BLaER1 (cell line): Measurements from ENCODE around the gene CFAP410.
A peak's percentile ranks its signal among the peaks of the same experiment; 100 is the strongest.

ENCODE experiments used
- H3K27ac ChIP-seq: shearing (Covaris generic); formaldehyde crosslinking; 2 replicates; pipeline ENCODE4 v1.8.1; 2022
- H3K27me3 ChIP-seq: shearing (Covaris generic); formaldehyde crosslinking; 2 replicates; pipeline ENCODE4 v1.8.1; 2022
- H3K36me3 ChIP-seq: shearing (Covaris generic); formaldehyde crosslinking; 2 replicates; pipeline ENCODE4 v1.8.1; 2022
- H3K4me1 ChIP-seq: shearing (Covaris generic); formaldehyde crosslinking; 2 replicates; pipeline ENCODE4 v1.8.1; 2022
- H3K4me2 ChIP-seq: shearing (Covaris generic); formaldehyde crosslinking; 2 replicates; pipeline ENCODE4 v1.8.1; 2022
- H3K4me3 ChIP-seq: shearing (Covaris generic); formaldehyde crosslinking; 2 replicates; pipeline ENCODE4 v1.8.1; 2022
- H3K9ac ChIP-seq: shearing (Covaris generic); formaldehyde crosslinking; 2 replicates; pipeline ENCODE4 v1.8.1; 2022
- H3K9me3 ChIP-seq: shearing (Covaris generic); formaldehyde crosslinking; 2 replicates; pipeline ENCODE4 v1.8.1; 2022
- H4K20me1 ChIP-seq: shearing (Covaris generic); formaldehyde crosslinking; 2 replicates; pipeline ENCODE4 v1.8.1; 2022
- Cebpa-rat ChIP-seq: shearing (Covaris generic); IDR thresholded peaks from 2 replicates; pipeline ENCODE4 v1.8.1; 2022

CFAP410 gene

GRCh38 chr21:44301961-44302406 is 37.2 kb downstream of the CFAP410 start:
- Histone ChIP-seq H4K20me1 (peaks cover 66% of the 10 kb centered on the region), H3K4me1 (peaks cover 88% of the 10 kb centered on the region), H3K4me3 (peak overlapping the region; percentile 84), H3K27me3 (no peaks in the 10 kb centered on the region), H3K4me2 (peak overlapping the region; percentile 99), H3K36me3 (peaks cover 18% of the 10 kb centered on the region), H3K9ac (peak overlapping the region; percentile 89), H3K9me3 (no peaks in the 10 kb centered on the region), H3K27ac (peak overlapping the region; percentile 95)
- no peak for TF ChIP-seq Cebpa-rat

- Histone ChIP-seq H3K4me2 (peak overlapping the region; percentile 99), H3K27ac (peak overlapping the region; percentile 95), H3K9ac (peak overlapping the region; percentile 89), H3K4me3 (peak overlapping the region; percentile 84), H3K4me1 (peaks cover 88% of the 10 kb centered on the region), H3K9me3 (no peaks in the 10 kb centered on the region), H3K27me3 (no peaks in the 10 kb centered on the region), H4K20me1 (peaks cover 57% of the 10 kb centered on the region), H3K36me3 (peaks cover 10% of the 10 kb centered on the region)
- no peak for TF ChIP-seq Cebpa-rat
These were observed 38.0 kb downstream of the CFAP410 start for GRCh38 chr21:44301141-44301540.

- Histone ChIP-seq H3K9ac (peak overlapping the region; percentile 89), H3K4me3 (peak overlapping the region; percentile 84), H3K9me3 (no peaks in the 10 kb centered on the region), H3K27ac (peak overlapping the region; percentile 95), H3K27me3 (no peaks in the 10 kb centered on the region), H4K20me1 (peaks cover 50% of the 10 kb centered on the region), H3K4me2 (peak overlapping the region; percentile 99), H3K36me3 (peaks cover 3% of the 10 kb centered on the region; the same call in 1 of the 2 replicates), H3K4me1 (peaks cover 88% of the 10 kb centered on the region)
- TF ChIP-seq Cebpa-rat = no peak
These were observed 38.8 kb downstream of the CFAP410 start for GRCh38 chr21:44300262-44300959.

- TF ChIP-seq Cebpa-rat = no peak
- peaks cover 43% of the 10 kb centered on the region for H4K20me1 ChIP-seq
These were observed 39.5 kb downstream of the CFAP410 start, which contains the start of gene PFKL for GRCh38 chr21:44299458-44300261. Gene PFKL (plus strand): TSS chr21:44300053. CDS start chr21:44300106, 53 bp downstream.

GRCh38 chr21:44299085-44299457 is 40.1 kb downstream of the CFAP410 start:
- H3K9ac ChIP-seq = peak overlapping the region; percentile 89
- H3K27ac ChIP-seq = peak overlapping the region; percentile 95
- peaks cover under 1% of the 10 kb centered on the region; the same call in 1 of the 2 replicates for H3K36me3 ChIP-seq
- H4K20me1 ChIP-seq = peaks cover 37% of the 10 kb centered on the region
- peak overlapping the region; percentile 84 for H3K4me3 ChIP-seq
- no peak for TF ChIP-seq Cebpa-rat
- peaks cover 87% of the 10 kb centered on the region for H3K4me1 ChIP-seq
- peak overlapping the region; percentile 99 for H3K4me2 ChIP-seq
- H3K27me3 ChIP-seq = no peaks in the 10 kb centered on the region
- no peaks in the 10 kb centered on the region for H3K9me3 ChIP-seq

More at GRCh38 chr21:44299458-44300261, 39.5 kb downstream of the CFAP410 start, which contains the start of gene PFKL:
- Histone ChIP-seq H3K9me3 (no peaks in the 10 kb centered on the region), H3K27me3 (no peaks in the 10 kb centered on the region), H3K4me3 (peak within 1 kb of the TSS; percentile 84), H3K9ac (peak within 1 kb of the TSS; percentile 89), H3K27ac (peak within 1 kb of the TSS; percentile 95), H3K36me3 (peaks cover 3% of the 10 kb centered on the region; the same call in 1 of the 2 replicates), H3K4me1 (peaks cover 88% of the 10 kb centered on the region), H3K4me2 (peak within 1 kb of the TSS; percentile 99)

- Histone ChIP-seq H3K4me1 (peaks cover 84% of the 10 kb centered on the region), H4K20me1 (peaks cover 29% of the 10 kb centered on the region), H3K27ac (peak overlapping the region; percentile 36; the same call in 1 of the 2 replicates), H3K36me3 (no peaks in the 10 kb centered on the region), H3K9ac (no peak overlapping the region), H3K4me2 (peak overlapping the region; percentile 69), H3K27me3 (no peaks in the 10 kb centered on the region), H3K4me3 (no peak overlapping the region), H3K9me3 (no peaks in the 10 kb centered on the region)
- no peak for TF ChIP-seq Cebpa-rat
These were observed 40.9 kb downstream of the CFAP410 start for GRCh38 chr21:44298301-44298700.

- no peaks in the 10 kb centered on the region for H3K36me3 ChIP-seq
- no peaks in the 10 kb centered on the region for H3K27me3 ChIP-seq
- no peaks in the 10 kb centered on the region for H3K9me3 ChIP-seq
- TF ChIP-seq Cebpa-rat = peak; percentile 78
- H3K4me2 ChIP-seq = peak overlapping the region; percentile 69
- peaks cover 23% of the 10 kb centered on the region for H4K20me1 ChIP-seq
- H3K4me1 ChIP-seq = peaks cover 78% of the 10 kb centered on the region
- no peak overlapping the region for H3K4me3 ChIP-seq
- H3K9ac ChIP-seq = no peak overlapping the region
- H3K27ac ChIP-seq = peak overlapping the region; percentile 36; the same call in 1 of the 2 replicates
These were observed 41.5 kb downstream of the CFAP410 start for GRCh38 chr21:44297525-44298290.

GRCh38 chr21:44296916-44297315 is 42.3 kb downstream of the CFAP410 start:
- Histone ChIP-seq H3K4me3 (no peak overlapping the region), H3K9me3 (no peaks in the 10 kb centered on the region), H3K4me1 (peaks cover 77% of the 10 kb centered on the region), H3K27me3 (no peaks in the 10 kb centered on the region), H3K27ac (no peak overlapping the region), H3K4me2 (peak overlapping the region; percentile 69), H4K20me1 (peaks cover 15% of the 10 kb centered on the region), H3K36me3 (no peaks in the 10 kb centered on the region), H3K9ac (no peak overlapping the region)
- TF ChIP-seq Cebpa-rat = no peak

GRCh38 chr21:44296103-44296519 is 43.1 kb downstream of the CFAP410 start:
- no peak for TF ChIP-seq Cebpa-rat
- peaks cover 7% of the 10 kb centered on the region for H4K20me1 ChIP-seq
- peak overlapping the region; percentile 65 for H3K27ac ChIP-seq
- peak overlapping the region; percentile 78 for H3K4me2 ChIP-seq
- H3K9ac ChIP-seq = peak overlapping the region; percentile 42
- no peaks in the 10 kb centered on the region for H3K36me3 ChIP-seq
- H3K9me3 ChIP-seq = no peaks in the 10 kb centered on the region
- H3K27me3 ChIP-seq = no peaks in the 10 kb centered on the region
- H3K4me1 ChIP-seq = peaks cover 72% of the 10 kb centered on the region
- no peak overlapping the region for H3K4me3 ChIP-seq
